ENCODE measurements around the gene FMNL2. TPM values are rescaled to one million over a fixed set of nuclear protein-coding genes. Genes with fewer than 3 reads are reported as not detected.

FMNL2 gene
- total RNA-seq, 4 donors from 2014 or later: 50.5 to 96.7 (median 79.6) TPM

GRCh38 chr2:152389483-152389882, 54.5 kb downstream of the FMNL2 start:
- TF ChIP-seq CTCF (IDR thresholded peaks at IDR 0.05; ENCODE audit: low read depth): no peak

- TF ChIP-seq CTCF (IDR thresholded peaks at IDR 0.05; ENCODE audit: low read depth): no peak
Measured at GRCh38 chr2:152390837-152391236, 55.9 kb downstream of the FMNL2 start.

GRCh38 chr2:152391318-152391717, 56.3 kb downstream of the FMNL2 start:
- TF ChIP-seq CTCF (IDR thresholded peaks at IDR 0.05; ENCODE audit: low read depth): no peak

- TF ChIP-seq CTCF (IDR thresholded peaks at IDR 0.05; ENCODE audit: low read depth): no peak
Measured at GRCh38 chr2:152393377-152393776, 58.4 kb downstream of the FMNL2 start.

DNA sequence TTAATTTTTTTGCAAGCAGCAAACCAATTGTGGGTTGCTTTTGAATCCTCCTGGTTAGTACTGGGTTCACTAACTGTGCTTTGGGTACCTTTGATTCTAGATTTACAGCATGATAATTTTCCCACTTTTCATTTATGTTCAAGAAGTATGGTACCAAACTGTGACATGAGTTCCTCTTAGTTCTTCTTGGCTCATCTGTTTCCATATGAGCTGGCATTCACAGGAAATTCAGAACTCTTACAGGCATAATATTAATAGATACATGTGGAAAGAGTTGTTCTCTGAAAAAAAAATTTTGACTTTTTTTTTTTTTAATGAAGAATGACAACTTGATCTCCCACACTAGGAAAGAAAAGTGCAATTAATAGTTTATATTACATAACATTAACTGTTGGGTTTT, 59.4 kb downstream of the FMNL2 start:
- TF ChIP-seq CTCF (IDR thresholded peaks at IDR 0.05; ENCODE audit: low read depth): no peak

GRCh38 chr2:152395103-152395502, 60.1 kb downstream of the FMNL2 start:
- no peak for TF ChIP-seq CTCF (IDR thresholded peaks at IDR 0.05; ENCODE audit: low read depth)

GRCh38 chr2:152395572-152395971, 60.6 kb downstream of the FMNL2 start:
- no peak for TF ChIP-seq CTCF (IDR thresholded peaks at IDR 0.05; ENCODE audit: low read depth)
